Measurements from ENCODE around the gene NOX5.

DNA sequence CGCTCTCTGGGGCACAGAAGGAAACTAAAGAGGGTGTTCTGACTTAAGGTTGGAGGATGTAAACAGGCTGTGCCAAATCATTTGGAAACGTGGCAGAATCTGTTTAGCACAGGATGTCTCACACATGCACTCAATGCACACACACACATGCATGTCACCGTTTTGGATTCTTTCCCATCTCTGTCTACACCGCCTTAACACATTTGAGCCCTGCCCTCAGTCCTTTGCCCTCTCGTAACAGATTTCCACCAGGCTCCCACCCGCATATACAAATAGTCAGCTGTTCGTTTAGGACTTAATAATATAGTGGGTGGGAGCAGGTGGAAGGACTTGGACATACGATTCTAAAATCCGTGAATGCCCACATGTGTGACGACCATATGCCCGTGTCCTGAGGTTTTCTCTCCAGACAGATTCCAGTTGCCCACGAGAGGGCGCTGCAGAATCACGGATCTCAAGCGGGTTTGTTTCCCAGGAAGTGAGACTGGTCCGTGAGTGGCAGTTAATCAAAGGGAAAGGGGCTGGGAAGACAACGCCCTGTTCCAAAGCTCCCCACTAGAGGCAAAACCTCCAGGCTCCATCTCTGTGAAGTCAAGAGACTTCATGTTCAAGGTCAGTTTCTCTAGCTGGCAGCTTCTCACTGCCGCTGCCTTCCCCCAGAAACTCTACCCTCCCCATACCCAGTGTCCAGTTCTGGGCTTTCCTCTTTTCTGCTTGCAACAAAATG lies 44.5 kb downstream of the NOX5 start:
- TF ChIP-seq POLR2A (IDR thresholded peaks at IDR 0.05; ENCODE audit: low read depth, low read length): no peak
- no peak for TF ChIP-seq POLR2AphosphoS5 (IDR thresholded peaks at IDR 0.05; ENCODE audit: low read depth, low read length)

Data from GM12892 (cell line).